Right renal pelvis (tissue), 4 donors: ENCODE measurements around the gene ROBO3. TPM values are rescaled to one million over a fixed set of nuclear protein-coding genes. Genes with fewer than 3 reads are reported as not detected.

Experiments
- DNase-seq, 4 donors: peaks; one replicate each; pipeline ENCODE4 v3.0.0-alpha.2; 2013; ENCODE audit warnings: low read depth in 4 of 4, low spot score in 3 of 4, missing footprints in 1 of 4
- polyA plus RNA-seq, 4 donors: library from polyadenylated mRNA; unstranded; fragments of 120-200 nt; gene quantifications; one replicate each; pipeline ENCODE4 v1.2.1, GENCODE V29; 2013; ENCODE audit not compliant: insufficient read length in 4 of 4

The ROBO3 gene
- polyA plus RNA-seq, 4 donors: 22.7 to 29.2 (median 24.9) TPM

DNA sequence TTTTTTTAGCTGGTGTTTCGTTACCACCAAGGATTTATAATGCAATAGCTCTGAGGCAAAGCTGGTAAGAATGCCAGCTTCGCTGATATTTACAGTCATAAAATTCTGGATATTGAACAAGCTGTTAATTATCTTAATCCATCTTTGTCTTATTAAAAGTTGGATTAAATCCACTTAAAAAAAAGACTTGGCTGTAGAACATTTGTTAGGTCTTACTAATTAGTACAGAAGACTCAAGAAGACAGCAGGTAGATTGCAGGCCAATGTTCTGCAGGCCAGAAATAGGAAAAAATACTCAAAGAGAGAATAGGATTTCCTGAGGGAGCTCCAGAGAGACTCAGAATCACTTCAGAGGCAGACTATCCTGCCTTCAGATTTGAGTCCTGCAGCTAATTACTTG, 24.9 kb downstream of the ROBO3 start:
- DNase-seq: no peak

DNA sequence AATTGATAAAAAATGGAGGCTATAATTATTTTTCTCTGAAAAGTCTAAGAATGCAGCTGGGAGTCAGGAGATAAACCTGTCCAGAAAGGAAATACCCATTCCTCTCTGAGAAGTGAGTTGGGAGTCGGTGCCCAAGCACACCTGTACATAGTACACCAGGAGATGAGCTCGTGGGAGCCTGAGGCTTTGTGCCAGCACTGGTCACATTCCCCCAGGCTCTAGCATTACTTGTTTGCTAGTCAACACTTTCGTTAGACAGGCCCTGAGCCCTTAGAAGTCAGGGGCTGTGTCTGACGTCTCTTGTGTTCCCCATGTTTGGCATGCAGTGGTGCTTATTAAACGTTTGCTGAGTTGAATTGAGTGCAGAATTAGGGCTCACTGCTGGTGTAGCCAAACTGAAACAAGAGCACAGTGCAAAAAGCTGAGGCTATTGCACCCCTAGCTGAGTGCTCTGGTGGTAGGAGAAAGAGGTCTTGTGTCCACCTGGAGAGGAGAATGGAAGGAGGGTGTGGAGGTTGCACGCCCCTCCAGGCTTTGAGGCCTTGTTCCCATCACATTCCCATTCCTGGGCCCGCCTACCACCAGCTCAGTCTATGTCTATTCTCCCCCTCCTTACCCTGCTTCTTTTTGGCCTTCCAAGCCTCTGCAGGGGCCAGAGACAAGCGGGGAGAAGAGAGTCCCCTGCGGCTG, 25.6 kb downstream of the ROBO3 start:
- no peak for DNase-seq

DNA sequence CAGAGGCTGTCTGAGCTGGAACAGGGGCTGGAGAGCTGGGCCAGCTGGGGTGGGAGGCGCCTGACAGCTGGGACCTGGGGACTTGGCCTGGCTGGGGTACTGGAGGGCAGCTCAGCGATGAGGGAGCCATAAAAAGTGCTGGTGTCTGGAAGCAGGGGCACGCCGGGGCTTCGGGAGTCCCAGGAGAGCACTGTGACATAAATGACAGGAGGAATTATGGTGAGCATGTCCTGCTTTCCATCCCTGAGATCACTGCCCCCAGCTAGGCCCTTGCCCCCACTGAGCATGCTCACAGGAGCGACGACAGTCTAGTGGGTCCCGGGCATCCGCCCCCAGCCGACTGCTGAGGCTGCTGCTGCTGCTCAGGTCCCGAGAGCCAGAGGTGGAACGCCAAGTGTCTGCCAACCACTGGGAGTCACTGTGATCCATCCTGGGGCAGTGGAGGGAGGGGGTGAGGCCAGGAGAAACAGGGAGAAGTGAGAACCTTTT, 26.2 kb downstream of the ROBO3 start:
- no peak for DNase-seq

DNA sequence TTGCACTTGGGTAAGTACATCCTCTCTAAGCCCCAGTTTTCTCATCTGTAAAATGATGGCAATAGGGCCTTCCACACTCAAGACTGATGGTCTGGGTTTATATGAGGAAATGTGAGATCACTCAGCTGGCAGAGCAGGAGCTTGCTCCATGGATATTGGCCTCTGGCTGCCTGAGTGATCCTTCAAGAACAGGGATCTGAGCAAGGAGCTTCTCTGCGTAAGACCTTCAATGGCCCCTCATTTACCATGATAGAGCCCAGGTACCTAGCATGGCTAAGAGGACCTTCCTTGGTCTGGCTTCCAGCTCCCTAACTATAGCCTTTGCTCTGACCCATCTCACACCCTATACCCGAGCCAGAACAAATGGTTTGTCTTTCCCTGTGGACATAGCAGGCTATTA, 26.9 kb downstream of the ROBO3 start:
- DNase-seq: no peak

DNA sequence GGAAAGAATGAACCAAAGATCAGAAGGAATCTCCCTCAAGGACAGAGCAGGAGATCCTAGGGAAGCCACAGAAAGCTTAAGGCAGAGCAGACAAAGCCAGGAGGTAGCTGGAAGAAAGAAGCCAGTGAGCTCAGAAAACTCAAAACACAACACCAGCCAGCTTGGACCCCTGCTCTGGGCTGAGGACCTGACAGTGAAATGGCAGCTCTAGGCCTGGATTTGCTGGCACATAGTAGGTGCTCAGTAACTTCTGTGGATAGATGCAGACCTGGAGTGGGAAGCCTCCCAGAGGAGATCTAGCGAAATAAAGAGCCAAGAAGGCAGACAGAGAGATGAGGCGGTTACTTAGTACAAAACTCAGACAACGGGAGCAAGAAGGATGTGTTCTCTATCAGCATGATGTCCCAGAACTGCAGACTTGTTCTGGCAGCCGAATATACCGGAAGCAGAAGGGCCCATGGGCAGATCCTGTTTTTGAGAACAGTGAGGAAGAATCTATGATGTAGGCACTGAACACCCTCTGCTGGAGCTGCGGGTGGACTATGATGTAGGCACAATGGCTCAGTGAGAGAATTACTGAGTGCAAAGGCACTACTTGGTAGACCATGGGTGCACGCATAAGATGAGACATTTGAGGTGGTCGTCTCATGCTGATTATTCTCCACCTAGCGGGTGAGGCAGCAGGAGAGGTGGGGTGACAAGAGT, 27.7 kb downstream of the ROBO3 start:
- DNase-seq: no peak

DNA sequence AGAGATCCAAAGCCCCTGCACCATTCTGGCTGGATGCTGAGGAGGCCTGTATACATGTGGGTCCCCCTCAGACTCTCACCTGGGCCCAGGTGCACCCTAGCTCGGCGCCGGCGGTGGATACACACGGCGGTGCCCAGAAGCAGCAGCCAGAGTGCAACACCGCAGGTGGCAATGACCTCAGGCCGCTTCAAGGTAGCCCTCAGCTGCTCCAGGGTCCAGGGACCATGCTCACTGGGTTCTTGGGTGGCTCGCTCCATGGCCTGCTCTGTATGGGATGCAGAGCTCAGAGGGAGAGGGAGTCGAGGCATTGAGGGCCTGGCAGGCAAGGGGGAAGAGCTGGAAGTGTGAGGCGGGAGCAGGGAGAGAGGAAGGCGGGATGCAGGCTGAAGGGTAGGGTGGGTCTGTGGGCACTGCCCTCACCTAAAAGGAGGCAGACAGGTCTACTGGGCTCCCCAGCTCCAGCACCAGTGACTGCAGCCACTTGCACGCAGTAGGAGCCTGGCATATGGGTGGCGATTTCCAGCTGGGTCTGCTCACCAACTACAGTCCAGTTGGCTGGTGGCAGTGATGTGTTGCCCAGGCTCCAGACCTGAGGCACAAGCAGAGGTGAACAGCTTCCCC, 28.7 kb downstream of the ROBO3 start:
- no peak for DNase-seq

DNA sequence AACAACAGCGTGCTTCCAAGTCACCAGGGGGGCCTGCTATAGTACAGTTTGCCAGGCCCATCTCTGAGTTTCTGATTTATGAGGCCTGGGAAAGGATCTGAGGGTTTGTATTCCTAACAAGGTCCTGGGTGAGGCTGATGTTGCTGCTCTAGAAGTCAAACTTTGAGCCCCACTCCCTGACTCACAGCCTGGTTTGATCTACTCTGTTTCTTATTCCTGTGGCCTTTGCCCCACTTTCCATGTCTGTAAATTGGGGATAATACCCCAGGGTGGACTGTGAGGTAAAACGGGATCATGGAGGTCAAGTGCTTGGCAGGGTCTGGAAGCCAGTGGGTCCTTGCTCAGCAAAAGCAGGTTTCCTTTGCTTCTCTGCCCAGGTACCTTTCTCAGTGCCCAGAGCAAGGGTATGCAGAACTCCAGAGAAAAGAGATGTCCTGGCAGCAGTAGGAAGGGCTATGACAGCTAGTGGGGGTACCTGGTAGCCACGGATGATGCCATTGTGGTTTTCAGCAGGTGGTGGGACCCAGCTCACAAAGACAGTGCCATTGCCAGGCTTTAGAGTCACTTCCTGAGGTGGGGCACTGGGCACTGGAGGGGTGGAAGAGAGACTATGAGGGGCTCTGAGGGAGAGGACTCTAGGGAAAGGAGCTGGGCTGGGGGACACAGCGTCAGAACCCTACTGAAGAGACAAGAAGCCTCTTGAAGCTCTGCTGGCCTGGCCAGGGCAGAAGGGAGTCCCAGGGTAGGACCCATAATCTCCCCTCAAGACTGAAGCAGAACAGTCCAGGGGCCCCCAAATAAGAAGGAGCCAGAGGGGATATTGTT, 29.6 kb downstream of the ROBO3 start:
- no peak for DNase-seq

DNA sequence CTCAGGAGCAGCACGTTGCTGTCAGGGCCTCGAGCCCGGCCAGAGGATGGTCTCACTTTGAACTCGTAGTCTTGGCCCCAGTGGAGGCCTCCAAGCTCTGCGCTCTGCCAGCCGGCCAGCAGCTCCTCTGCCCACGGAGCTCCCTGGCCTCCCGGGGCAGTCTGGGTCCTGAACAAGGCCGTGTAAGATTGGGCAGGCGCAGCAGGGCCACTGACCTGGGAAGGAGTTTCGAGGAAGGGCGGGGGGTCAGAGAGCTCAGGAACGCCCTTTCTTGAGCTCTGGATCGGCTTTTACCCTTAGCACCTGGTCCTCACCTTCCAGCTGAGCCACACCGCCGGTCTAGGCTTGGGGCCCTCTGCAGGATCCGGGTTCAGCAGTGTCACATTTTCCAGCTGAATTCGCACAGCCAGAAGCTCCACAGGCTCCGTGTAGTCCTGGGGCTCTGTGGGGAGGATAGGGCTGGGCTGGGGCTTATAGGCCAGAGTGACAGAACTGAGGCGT, 30.3 kb downstream of the ROBO3 start:
- DNase-seq: no peak

DNA sequence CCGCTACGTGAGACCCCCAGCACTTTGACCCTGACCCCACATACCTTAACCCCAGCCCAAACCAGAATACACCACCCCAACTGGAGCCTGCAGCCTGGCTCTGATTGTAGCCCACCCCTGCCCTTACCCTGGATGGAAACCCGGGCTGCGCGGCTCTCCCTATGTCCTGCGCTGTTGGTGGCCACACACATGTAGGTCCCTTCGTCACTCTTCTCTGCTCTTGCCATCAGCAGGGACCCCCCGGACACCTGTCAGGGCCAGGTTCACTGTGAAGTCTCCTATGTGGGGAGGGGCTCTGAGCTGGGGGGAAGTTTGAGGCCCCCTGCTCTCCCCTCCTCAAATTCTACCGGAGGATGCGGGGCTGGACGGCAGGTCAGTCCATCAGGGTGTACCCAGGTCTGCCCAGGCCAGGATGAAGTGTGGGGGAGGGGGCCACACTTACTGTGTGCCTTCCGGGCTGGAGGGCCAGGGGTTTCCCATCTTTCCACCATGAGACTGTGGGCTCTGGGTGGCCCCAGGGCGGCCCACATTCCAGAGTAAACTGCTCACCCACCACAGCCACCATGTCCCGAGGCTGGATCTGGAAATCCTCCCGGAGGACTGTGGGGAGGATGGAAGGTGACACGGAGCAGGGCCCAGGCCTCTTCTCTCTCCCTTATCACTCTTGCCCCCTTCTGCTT, 31.0 kb downstream of the ROBO3 start:
- DNase-seq: no peak

DNA sequence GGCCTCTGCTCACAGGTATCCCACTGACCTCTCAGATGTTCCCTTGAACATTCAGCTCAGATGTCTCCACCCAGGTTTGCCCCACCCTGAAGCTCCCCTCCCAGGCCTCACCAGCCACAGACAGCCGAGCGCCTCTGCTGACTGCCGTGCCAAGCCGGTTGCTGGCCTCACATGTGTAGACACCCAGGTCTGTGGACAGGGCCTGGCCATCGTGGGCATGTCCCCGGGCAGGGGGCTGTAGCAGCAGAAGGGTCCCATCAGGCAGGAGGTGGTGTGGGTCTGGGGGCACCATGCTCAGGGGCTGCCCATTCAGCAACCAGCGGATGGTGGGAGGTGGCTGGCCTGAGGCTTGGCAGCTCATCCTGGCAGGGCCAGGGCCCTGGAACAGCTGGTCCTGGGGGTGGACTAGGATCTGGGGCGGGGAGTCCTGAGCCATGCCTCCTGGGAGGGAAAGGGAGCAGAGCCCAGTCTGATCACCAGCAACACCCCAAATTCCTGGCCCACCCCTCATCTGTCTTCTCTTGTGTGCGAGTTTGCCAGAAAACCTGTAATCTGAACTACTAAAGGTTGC, 31.7 kb downstream of the ROBO3 start:
- DNase-seq: no peak

DNA sequence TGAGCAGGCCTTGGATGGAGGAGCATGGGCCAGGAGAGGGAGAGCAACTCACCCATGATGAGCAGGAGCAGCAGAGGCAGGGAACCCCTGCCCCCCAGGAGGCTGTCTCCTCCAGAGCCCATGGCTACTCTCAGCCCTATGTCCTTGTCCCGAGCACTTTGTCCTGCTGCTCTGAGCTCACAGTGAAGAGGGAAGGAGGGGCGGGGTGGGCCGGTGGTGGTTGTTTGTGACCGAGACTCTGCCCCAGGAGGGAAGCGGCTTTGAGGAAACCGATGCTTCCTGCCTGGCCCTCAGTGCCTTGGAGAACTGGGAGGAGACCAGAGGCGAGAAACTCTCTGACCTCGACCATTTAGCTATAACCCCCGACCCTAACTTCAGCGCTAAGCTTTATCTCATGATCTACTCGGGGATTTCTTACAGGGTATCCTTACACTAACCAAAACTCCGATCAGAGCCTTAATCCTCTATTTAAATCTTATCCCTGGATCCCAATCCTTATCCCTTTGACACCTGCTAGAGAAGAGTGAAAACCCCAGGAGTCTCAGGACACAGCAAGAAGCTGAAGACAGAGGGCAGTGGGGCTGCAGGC, 32.5 kb downstream of the ROBO3 start, which contains the start of gene ROBO4:
ROBO4 (minus strand) TSS at position 192 of the 589 bp plus-strand sequence; CDS start at position 122, 70 bp downstream.
- DNase-seq: no peak

DNA sequence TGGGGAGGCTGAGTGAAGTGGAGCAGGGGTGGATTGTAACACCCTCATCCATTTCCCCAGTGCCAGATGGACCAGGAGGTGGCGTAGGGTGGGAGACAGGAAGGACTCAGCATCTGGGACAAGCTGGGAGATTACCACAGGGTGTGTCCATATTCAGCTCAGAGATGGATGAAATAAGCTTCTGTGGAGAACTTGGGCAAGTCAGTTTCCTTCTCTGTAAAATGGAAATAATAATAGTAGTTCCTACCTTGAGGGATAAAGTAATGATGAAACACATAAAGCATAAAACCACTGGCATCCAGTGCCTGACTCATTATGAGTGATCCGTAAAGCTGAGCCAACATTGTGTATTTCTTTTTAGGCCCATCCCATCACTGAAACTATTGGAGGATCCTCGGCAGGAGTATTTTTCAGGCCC, 33.0 kb downstream of the ROBO3 start:
- no peak for DNase-seq

DNA sequence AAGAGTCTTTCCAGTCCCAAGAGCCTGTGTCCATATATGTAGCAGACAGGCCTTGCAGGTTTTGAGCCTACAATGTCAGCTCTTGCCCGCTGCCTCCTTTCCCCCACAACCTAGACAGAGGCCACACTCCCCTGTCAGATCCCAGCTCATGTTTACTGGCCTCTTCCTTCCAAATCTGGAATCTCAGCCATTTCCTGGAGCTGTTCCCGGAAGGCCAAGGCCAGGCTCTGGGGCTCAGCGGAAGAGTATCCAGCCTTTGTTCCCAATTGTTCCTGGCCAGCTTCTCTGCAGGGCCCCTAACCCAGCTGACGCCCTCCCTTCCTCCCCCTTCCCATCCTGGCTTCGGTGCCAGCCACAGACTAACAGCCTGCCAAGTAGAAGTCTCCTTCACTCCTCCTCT, 33.5 kb downstream of the ROBO3 start:
- peak in 1 of 4 donors; percentile 20 for DNase-seq

DNA sequence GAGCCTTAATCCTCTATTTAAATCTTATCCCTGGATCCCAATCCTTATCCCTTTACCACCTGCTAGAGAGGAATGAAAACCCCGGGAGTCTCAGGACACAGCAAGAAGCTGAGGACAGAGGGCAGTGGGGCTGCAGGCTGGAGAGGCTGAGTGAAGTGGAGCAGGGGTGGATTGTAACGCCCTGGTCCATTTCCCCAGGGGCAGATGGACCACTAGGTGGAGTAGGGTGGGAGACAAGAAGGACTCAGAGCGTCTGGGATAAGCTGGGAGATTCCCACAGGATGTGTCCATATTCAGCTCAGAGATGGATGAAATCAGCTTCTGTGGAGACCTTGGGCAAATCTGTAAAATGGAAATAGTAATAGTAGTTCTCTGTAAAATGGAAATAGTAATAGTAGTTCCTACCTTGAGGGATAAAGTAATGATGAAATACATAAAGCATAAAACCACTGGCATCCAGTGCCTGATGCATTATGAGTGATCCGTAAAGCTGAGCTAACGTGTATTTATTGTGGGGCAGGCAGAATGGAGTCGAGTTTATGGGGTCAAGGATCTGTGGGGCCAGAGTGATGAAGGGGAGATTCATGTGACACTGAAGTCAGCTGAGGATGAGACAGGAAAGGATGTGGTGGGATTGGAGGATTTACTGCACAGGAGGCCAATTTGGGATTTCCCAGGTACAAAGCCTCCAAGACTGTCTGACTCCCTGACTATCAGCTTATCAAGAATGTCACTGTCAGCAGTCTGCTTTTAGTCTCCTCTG, 34.3 kb downstream of the ROBO3 start:
- no peak for DNase-seq

DNA sequence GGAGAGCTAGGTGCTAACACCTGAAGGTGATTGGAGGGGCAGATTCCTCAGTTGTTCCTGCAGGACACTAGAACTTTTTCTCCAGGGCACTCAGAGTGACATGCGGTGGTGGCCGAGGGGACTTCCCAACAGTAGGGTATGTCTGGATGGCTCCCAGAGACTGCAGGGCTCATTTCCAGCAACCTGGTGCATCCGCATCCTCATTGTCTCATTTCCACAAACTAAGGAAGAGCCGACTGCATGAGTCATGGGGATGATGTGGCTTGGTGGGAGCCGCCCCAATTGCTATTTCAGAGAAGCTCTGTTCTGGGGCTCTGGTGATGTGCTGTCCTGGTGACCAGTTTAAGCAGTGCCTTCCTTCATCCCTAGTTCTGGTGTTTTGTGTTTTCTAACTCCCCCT, 35.2 kb downstream of the ROBO3 start:
- no peak for DNase-seq

DNA sequence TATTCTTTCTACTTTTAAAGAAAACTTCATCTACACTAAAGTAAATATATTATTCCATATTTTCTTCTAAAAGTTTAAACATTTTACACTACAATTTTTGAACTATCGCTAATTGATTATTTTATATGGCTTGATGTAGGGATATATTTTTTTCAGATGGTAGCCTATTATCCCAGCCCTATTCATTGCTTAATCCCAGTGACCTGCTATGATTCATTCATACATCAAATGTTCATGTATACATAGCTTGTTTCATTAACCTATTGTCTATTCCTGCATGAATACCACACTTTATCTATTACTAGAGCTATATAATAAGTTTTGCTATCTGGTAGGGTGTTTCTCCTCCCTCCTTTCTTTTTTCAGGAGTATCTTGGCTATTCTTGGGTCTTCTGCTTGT, 37.4 kb downstream of the ROBO3 start:
- no peak for DNase-seq

DNA sequence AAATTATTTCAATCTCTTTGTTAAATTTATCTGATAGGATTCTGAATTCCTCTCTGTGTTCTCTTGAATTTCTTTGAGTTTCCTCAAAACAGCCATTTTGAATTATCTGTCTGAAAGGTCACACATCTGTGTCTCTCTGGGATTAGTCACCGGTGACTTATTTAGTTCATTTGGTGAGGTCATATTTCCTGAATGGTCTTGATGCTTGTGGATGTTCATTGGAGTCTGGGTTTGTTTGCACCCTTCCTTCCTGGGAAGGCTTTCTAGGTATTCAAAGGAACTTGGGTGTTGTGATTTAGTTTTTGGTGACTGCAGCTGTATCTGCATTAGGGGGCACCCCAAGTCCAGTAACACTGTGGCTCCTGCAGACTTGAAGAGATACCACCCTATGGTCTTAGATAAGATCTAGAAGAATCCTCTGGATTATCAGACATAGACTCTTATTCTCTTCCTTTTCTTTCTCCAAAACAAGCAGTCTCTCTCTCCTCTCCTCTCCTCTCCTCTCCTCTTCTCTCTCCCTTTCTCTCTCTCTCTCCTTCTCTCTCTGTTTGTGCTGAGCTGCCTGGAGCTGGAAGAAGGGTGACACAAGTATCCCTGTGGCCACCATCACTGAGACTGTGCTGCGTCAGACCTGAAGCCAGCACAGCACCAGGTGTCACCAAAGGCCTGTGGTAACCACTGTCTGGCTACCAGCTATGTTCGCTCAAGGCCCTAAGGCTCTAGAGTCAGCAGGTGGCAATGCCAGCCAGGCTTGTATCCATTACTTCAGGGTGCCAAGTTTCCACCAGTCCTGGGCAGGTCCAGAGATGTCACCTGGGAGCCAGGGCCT, 50.5 kb downstream of the ROBO3 start:
- DNase-seq: no peak

DNA sequence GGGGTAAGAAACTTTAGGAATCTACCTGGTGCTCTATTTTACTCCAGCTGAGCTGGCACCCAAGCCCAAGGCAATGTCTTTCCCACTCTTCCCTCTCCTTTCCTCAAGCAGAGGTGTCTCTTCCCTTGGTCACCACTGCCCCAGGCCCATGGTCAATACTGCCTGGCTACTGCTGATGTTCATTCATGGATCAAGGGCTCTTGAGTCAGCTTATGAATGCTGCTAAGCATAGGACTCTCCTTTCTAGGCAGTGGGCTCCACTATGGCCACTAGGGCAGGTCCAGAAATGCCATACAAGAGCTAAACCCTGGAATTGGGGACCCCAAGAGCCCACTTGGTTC, 51.1 kb downstream of the ROBO3 start:
- DNase-seq: no peak
